Ishikawa (cell line): Measurements from ENCODE around the gene SLC2A4RG.

Source experiments
- CEBPB ChIP-seq: IDR thresholded peaks from 2 replicates; pipeline ENCODE4 v1.6.1; 2012
- CREB1 ChIP-seq: IDR thresholded peaks from 2 replicates; pipeline ENCODE4 v1.6.1; 2012; ENCODE audit warnings: low read depth
- EGR1 ChIP-seq: IDR thresholded peaks from 2 replicates; pipeline ENCODE4 v1.6.1; 2012
- EP300 ChIP-seq: IDR thresholded peaks from 2 replicates; pipeline ENCODE4 v1.6.1; 2012; ENCODE audit warnings: borderline replicate concordance
- FOXM1 ChIP-seq: IDR thresholded peaks from 2 replicates; pipeline ENCODE4 v1.6.1; 2012; ENCODE audit warnings: low read depth, borderline replicate concordance
- MAX ChIP-seq: IDR thresholded peaks from 2 replicates; pipeline ENCODE4 v1.6.1; 2012
- NFIC ChIP-seq: IDR thresholded peaks from 2 replicates; pipeline ENCODE4 v1.6.1; 2012
- RAD21 ChIP-seq: IDR thresholded peaks from 2 replicates; pipeline ENCODE4 v1.6.1; 2012; ENCODE audit warnings: low read depth
- TAF1 ChIP-seq: IDR thresholded peaks from 2 replicates; pipeline ENCODE4 v1.6.1; 2012; ENCODE audit warnings: low read depth, mild to moderate bottlenecking
- TCF12 ChIP-seq: IDR thresholded peaks from 2 replicates; pipeline ENCODE4 v1.6.1; 2012; ENCODE audit warnings: low read depth
- TEAD4 ChIP-seq: IDR thresholded peaks from 2 replicates; pipeline ENCODE4 v1.6.1; 2012
- YY1 ChIP-seq: IDR thresholded peaks from 2 replicates; pipeline ENCODE4 v1.6.1; 2012; ENCODE audit warnings: low read depth
- ZBTB7A ChIP-seq: IDR thresholded peaks from 2 replicates; pipeline ENCODE4 v1.6.1; 2012; ENCODE audit warnings: low read depth
- TF ChIP-seq, protein P1 (sequence below): IDR thresholded peaks from 2 replicates; pipeline ENCODE4 v1.6.1; 2012
- TF ChIP-seq, protein P2 (sequence below): IDR thresholded peaks from 2 replicates; pipeline ENCODE4 v1.6.1; 2012; ENCODE audit warnings: low read depth, mild to moderate bottlenecking

Gene SLC2A4RG

GRCh38 chr20:63790572-63791168 is 51.1 kb downstream of the SLC2A4RG start:
- no peak for TF ChIP-seq CREB1
- TF ChIP-seq, protein P1, sequence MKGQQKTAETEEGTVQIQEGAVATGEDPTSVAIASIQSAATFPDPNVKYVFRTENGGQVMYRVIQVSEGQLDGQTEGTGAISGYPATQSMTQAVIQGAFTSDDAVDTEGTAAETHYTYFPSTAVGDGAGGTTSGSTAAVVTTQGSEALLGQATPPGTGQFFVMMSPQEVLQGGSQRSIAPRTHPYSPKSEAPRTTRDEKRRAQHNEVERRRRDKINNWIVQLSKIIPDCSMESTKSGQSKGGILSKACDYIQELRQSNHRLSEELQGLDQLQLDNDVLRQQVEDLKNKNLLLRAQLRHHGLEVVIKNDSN, result no peak

DNA sequence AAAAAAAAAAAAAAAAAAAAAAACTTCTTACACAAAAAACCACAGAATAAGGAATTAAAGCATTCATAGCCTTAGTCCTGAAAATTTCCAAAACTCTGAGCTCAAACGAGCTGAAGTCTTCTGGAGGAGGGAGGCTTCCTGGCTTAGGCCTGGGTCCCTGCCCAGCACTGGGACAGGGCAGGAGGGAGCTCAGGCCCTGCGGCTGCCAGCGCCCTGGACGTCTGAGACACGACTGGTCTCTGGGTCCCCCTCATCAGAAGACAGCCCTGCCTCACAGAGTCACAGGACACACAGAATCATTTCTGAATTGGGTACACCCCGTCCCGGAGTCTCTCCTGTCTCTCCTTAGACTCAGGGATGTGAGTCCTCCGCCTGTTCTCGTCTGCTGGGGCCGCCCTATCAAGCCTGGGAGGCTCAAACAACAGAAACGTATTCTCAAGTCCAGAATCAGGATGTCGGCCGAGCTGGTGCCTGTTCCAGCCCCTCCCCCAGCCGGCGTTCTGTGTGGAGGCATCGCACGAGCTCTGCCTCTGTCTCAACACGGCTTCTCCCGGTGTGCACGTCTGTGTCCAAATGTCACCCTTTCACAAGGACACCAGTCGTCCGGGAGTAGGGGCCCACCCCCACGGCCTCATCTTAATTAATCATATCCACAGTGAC is 52.1 kb downstream of the SLC2A4RG start:
- TF ChIP-seq TCF12, result no peak
- TF ChIP-seq EP300, result no peak
- TF ChIP-seq CREB1, result no peak

GRCh38 chr20:63792866-63793265 is 53.3 kb downstream of the SLC2A4RG start:
- TF ChIP-seq ZBTB7A (no peak), YY1 (no peak), TCF12 (no peak), TAF1 (no peak), MAX (no peak), NFIC (no peak), EGR1 (no peak), EP300 (no peak), TEAD4 (no peak), CEBPB (no peak), FOXM1 (no peak), CREB1 (no peak), RAD21 (no peak)
- TF ChIP-seq, protein P1, result no peak
- TF ChIP-seq, protein P2, sequence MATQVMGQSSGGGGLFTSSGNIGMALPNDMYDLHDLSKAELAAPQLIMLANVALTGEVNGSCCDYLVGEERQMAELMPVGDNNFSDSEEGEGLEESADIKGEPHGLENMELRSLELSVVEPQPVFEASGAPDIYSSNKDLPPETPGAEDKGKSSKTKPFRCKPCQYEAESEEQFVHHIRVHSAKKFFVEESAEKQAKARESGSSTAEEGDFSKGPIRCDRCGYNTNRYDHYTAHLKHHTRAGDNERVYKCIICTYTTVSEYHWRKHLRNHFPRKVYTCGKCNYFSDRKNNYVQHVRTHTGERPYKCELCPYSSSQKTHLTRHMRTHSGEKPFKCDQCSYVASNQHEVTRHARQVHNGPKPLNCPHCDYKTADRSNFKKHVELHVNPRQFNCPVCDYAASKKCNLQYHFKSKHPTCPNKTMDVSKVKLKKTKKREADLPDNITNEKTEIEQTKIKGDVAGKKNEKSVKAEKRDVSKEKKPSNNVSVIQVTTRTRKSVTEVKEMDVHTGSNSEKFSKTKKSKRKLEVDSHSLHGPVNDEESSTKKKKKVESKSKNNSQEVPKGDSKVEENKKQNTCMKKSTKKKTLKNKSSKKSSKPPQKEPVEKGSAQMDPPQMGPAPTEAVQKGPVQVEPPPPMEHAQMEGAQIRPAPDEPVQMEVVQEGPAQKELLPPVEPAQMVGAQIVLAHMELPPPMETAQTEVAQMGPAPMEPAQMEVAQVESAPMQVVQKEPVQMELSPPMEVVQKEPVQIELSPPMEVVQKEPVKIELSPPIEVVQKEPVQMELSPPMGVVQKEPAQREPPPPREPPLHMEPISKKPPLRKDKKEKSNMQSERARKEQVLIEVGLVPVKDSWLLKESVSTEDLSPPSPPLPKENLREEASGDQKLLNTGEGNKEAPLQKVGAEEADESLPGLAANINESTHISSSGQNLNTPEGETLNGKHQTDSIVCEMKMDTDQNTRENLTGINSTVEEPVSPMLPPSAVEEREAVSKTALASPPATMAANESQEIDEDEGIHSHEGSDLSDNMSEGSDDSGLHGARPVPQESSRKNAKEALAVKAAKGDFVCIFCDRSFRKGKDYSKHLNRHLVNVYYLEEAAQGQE, result no peak
